Ishikawa (cell line): ENCODE measurements around the gene CLCN1.

Experiments
- CEBPB ChIP-seq: IDR thresholded peaks from 2 replicates; pipeline ENCODE4 v1.6.1; 2012
- EP300 ChIP-seq: IDR thresholded peaks from 2 replicates; pipeline ENCODE4 v1.6.1; 2012; ENCODE audit warnings: borderline replicate concordance
- TCF12 ChIP-seq: IDR thresholded peaks from 2 replicates; pipeline ENCODE4 v1.6.1; 2012; ENCODE audit warnings: low read depth
- TEAD4 ChIP-seq: IDR thresholded peaks from 2 replicates; pipeline ENCODE4 v1.6.1; 2012
- TF ChIP-seq, protein P1 (sequence below): IDR thresholded peaks from 2 replicates; pipeline ENCODE4 v1.6.1; 2012; ENCODE audit warnings: low read depth, mild to moderate bottlenecking

DNA sequence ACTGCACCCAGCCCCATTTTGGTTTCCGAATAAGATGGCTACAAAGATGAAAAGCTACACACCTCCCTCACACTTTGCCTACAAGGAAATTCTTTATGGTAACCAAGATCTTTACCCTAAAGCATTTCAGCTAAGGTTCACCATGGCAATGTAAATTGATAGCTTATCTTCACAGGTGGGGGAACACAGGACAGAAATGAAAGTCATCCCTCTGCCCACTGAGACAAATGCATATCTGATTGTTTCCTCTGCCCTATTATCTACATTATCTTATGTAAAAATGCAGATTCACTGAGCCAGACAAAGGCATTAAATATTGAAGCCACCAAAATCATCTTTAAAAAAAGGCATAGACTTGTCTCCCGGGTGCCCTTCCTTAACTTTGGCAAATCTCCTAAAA is 34.4 kb upstream of the CLCN1 start:
- TF ChIP-seq EP300 (no peak), TEAD4 (no peak), TCF12 (no peak), CEBPB (no peak)
- TF ChIP-seq, protein P1, sequence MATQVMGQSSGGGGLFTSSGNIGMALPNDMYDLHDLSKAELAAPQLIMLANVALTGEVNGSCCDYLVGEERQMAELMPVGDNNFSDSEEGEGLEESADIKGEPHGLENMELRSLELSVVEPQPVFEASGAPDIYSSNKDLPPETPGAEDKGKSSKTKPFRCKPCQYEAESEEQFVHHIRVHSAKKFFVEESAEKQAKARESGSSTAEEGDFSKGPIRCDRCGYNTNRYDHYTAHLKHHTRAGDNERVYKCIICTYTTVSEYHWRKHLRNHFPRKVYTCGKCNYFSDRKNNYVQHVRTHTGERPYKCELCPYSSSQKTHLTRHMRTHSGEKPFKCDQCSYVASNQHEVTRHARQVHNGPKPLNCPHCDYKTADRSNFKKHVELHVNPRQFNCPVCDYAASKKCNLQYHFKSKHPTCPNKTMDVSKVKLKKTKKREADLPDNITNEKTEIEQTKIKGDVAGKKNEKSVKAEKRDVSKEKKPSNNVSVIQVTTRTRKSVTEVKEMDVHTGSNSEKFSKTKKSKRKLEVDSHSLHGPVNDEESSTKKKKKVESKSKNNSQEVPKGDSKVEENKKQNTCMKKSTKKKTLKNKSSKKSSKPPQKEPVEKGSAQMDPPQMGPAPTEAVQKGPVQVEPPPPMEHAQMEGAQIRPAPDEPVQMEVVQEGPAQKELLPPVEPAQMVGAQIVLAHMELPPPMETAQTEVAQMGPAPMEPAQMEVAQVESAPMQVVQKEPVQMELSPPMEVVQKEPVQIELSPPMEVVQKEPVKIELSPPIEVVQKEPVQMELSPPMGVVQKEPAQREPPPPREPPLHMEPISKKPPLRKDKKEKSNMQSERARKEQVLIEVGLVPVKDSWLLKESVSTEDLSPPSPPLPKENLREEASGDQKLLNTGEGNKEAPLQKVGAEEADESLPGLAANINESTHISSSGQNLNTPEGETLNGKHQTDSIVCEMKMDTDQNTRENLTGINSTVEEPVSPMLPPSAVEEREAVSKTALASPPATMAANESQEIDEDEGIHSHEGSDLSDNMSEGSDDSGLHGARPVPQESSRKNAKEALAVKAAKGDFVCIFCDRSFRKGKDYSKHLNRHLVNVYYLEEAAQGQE = no peak
